Natural killer cell (primary cell): Measurements from ENCODE around the gene ISM1. TPM values are rescaled to one million over a fixed set of nuclear protein-coding genes. Genes with fewer than 3 reads are reported as not detected.

Experiments used
- ATAC-seq, 3 donors: fragments of 150-1000 bp in 2 of 3; fragments of 200-7000 bp in 1 of 3; cut with Tn5 transposase; 1 replicate in 1 of 3; 2 replicates in 2 of 3; pipeline ENCODE4 v1.10.0; 2021; ENCODE audit warnings: mild to moderate bottlenecking in 2 of 3, moderate library complexity in 2 of 3
- DNase-seq, 2 donors: peaks; one replicate each; pipeline versions ENCODE4 v3.0.0 to v3.0.0-alpha.2; 2013 to 2021; ENCODE audit warnings: mixed read lengths in 1 of 2
- H3K27ac ChIP-seq: one replicate; pipeline ENCODE4 v1.5.1; 2013; ENCODE audit warnings: mild to moderate bottlenecking, low read length
- H3K27me3 ChIP-seq: one replicate; pipeline ENCODE4 v1.6.1; 2013; ENCODE audit warnings: low read length; ENCODE audit not compliant: control insufficient read depth, insufficient read depth
- H3K36me3 ChIP-seq: one replicate; pipeline ENCODE4 v1.6.1; 2013; ENCODE audit warnings: low read length; ENCODE audit not compliant: control insufficient read depth, insufficient read depth
- H3K4me1 ChIP-seq: one replicate; pipeline ENCODE4 v1.6.1; 2013; ENCODE audit warnings: low read length; ENCODE audit not compliant: control insufficient read depth, insufficient read depth
- H3K4me3 ChIP-seq: one replicate; pipeline ENCODE4 v1.5.1; 2013; ENCODE audit warnings: low read length
- H3K9me3 ChIP-seq: one replicate; pipeline ENCODE4 v1.6.1; 2013; ENCODE audit warnings: low read length; ENCODE audit not compliant: control insufficient read depth, insufficient read depth
- H3K27ac Mint-ChIP-seq, 2 donors: one replicate each; pipeline ENCODE4 v1.8.0; 2022; ENCODE audit warnings: mild to moderate bottlenecking in 2 of 2, mixed read lengths in 2 of 2, moderate library complexity in 1 of 2
- H3K27me3 Mint-ChIP-seq, 2 donors: one replicate each; pipeline ENCODE4 v1.8.0; 2022; ENCODE audit warnings: low read depth in 2 of 2, mixed read lengths in 2 of 2
- H3K36me3 Mint-ChIP-seq: one replicate; pipeline ENCODE4 v1.8.0; 2022; ENCODE audit warnings: mixed read lengths
- H3K4me1 Mint-ChIP-seq, 2 donors: one replicate each; pipeline ENCODE4 v1.8.0; 2022; ENCODE audit warnings: mixed read lengths in 2 of 2
- H3K4me3 Mint-ChIP-seq: one replicate; pipeline ENCODE4 v1.8.0; 2022; ENCODE audit warnings: mild to moderate bottlenecking, moderate library complexity, mixed read lengths
- H3K9me3 Mint-ChIP-seq, 2 donors: one replicate each; pipeline ENCODE4 v1.8.0; 2022; ENCODE audit warnings: mixed read lengths in 2 of 2
- WGBS: methylation state at CpG from one replicate; pipeline ENCODE4 v1.1.7; 2013; ENCODE audit warnings: missing lambda C conversion rate; ENCODE audit not compliant: insufficient coverage; 5-methylcytosine and 5-hydroxymethylcytosine counted together
- intact Hi-C: fragments of 100-400 bp; cut with micrococcal nuclease; formaldehyde crosslinking; loops from one replicate; pipeline ENCODE4 v1.14.2; 2022
- total RNA-seq, 4 donors: library from RNA; stranded (reverse); fragments of 120-200 nt in 1 of 4; gene quantifications; one replicate each; pipeline versions ENCODE4 v1.2.3 to v1.2.4, GENCODE V29; 2013 to 2022
- TF ChIP-seq, protein P1 (sequence below): fragments of 200-600 bp; IDR thresholded peaks from one replicate; pipeline ENCODE4 v1.8.0; 2022; ENCODE audit warnings: antibody characterized with exemption

The ISM1 gene
- total RNA-seq, 3 donors from 2014 or later (not counting 1 experiment from before 2014, with no cell fraction given): 0.13 TPM; not detected in 2

DNA sequence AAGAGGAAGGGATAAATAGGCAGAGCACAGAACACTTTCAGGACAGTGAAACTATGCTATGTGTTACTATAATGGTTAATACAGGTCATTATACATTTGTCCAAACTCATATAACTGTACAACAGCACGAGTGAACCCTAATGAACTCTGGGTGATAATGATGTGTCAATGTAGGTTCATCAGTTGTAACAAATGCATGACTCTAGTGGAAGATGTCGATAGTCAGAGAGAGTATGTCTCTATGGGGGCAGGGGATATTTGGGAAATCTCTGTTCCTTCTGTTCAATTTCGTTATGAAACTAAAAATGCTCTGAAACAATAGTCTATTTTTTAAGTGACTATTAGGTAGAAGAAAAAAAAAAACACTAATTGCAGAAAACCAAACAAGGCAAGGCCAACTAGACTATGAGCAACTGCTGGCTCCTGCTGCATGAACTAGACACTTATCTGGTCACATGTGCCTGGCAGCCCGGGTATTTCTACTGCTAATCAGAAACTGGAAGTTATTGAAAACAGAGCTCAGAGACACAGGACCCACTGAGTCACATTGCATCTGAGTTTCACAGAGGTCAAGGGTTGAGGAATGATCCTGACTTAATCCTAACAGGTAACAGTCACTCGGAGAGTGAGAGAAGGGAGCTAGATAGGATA lies 97.9 kb downstream of the ISM1 start:
- DNase-seq: no peak
- H3K4me1 Mint-ChIP-seq: no peaks in the 10 kb centered on the region
- H3K27me3 Mint-ChIP-seq: peaks cover 12 to 30% of the 10 kb centered on the region in 2 donors
- Histone ChIP-seq H3K27me3 (no peaks in the 10 kb centered on the region), H3K36me3 (no peaks in the 10 kb centered on the region), H3K9me3 (no peaks in the 10 kb centered on the region), H3K4me1 (no peaks in the 10 kb centered on the region), H3K27ac (no peak overlapping the region), H3K4me3 (no peak overlapping the region)
- intact Hi-C loops: no loop called here
- H3K36me3 Mint-ChIP-seq: peaks cover 13% of the 10 kb centered on the region
- H3K9me3 Mint-ChIP-seq: peaks cover 2 to 4% of the 10 kb centered on the region in 2 donors
- no peak for ATAC-seq
- H3K27ac Mint-ChIP-seq: no peak overlapping the region
- WGBS: 78% methylated on average over 4 of the region's 5 CpGs
- TF ChIP-seq, protein P1, sequence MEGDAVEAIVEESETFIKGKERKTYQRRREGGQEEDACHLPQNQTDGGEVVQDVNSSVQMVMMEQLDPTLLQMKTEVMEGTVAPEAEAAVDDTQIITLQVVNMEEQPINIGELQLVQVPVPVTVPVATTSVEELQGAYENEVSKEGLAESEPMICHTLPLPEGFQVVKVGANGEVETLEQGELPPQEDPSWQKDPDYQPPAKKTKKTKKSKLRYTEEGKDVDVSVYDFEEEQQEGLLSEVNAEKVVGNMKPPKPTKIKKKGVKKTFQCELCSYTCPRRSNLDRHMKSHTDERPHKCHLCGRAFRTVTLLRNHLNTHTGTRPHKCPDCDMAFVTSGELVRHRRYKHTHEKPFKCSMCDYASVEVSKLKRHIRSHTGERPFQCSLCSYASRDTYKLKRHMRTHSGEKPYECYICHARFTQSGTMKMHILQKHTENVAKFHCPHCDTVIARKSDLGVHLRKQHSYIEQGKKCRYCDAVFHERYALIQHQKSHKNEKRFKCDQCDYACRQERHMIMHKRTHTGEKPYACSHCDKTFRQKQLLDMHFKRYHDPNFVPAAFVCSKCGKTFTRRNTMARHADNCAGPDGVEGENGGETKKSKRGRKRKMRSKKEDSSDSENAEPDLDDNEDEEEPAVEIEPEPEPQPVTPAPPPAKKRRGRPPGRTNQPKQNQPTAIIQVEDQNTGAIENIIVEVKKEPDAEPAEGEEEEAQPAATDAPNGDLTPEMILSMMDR: no peak
- no peak overlapping the region for H3K4me3 Mint-ChIP-seq

DNA sequence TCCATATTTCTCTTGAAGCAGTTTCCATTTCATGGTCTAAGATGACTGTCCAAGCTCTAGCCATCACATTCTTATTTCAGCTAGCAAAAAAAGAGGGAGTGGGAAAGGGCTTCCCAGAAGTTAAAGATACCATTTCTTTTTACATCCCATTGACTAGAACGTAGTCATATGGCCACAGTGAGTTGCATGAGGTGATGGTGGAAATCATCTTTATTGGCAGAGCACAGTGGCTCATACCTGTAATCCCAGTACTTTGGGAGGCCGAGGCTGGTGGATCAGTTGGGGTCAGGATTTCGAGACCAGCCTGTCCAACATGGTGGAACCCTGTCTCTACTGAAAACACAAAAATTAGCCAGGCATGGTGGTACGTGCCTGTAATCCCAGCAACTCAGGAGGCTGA lies 99.6 kb downstream of the ISM1 start:
- TF ChIP-seq, protein P1: no peak
- Histone ChIP-seq H3K4me3 (no peak overlapping the region), H3K27ac (no peak overlapping the region), H3K36me3 (no peaks in the 10 kb centered on the region), H3K4me1 (no peaks in the 10 kb centered on the region), H3K27me3 (no peaks in the 10 kb centered on the region), H3K9me3 (no peaks in the 10 kb centered on the region)
- Mint-ChIP-seq H3K4me3 (no peak overlapping the region), H3K27ac (no peak overlapping the region), H3K4me1 (no peaks in the 10 kb centered on the region), H3K36me3 (peaks cover 13% of the 10 kb centered on the region), H3K27me3 (peaks cover 12 to 36% of the 10 kb centered on the region in 2 donors), H3K9me3 (peaks cover 0 to 2% of the 10 kb centered on the region in 2 donors)
- WGBS: 82% methylated on average over 3 of the region's 4 CpGs
- DNase-seq (no peak), ATAC-seq (no peak)
- intact Hi-C loops: no loop called here

DNA sequence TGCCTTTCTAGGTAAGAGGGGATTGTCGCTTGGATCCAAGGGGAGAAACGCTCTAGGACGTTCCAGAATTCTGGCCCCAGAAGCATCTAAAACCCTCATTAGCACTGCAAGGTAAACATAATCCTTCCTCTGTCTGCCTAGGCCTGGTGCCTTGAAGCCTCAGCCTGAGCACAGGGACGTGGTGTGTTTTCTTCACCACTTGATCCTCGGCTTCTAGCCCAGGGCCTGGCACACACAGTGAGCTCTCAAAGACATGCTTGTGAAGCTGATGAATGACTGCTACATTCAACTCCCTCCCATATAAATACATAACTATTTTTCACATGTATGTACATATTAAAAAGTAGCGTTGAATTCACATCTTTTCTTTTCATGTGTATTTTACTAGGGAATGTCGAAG lies 100.3 kb downstream of the ISM1 start:
- Histone ChIP-seq H3K36me3 (no peaks in the 10 kb centered on the region), H3K27me3 (no peaks in the 10 kb centered on the region), H3K27ac (no peak overlapping the region), H3K9me3 (no peaks in the 10 kb centered on the region), H3K4me3 (no peak overlapping the region), H3K4me1 (no peaks in the 10 kb centered on the region)
- TF ChIP-seq, protein P1: no peak
- Mint-ChIP-seq H3K27ac (no peak overlapping the region), H3K4me3 (no peak overlapping the region), H3K36me3 (peaks cover 13% of the 10 kb centered on the region), H3K4me1 (no peaks in the 10 kb centered on the region), H3K27me3 (peaks cover 12 to 37% of the 10 kb centered on the region in 2 donors), H3K9me3 (peaks cover 0 to 2% of the 10 kb centered on the region in 2 donors)
- DNase-seq (no peak), ATAC-seq (no peak)
- intact Hi-C loops: no loop called here
- 95% methylated on average over 6 of the region's 7 CpGs for WGBS

DNA sequence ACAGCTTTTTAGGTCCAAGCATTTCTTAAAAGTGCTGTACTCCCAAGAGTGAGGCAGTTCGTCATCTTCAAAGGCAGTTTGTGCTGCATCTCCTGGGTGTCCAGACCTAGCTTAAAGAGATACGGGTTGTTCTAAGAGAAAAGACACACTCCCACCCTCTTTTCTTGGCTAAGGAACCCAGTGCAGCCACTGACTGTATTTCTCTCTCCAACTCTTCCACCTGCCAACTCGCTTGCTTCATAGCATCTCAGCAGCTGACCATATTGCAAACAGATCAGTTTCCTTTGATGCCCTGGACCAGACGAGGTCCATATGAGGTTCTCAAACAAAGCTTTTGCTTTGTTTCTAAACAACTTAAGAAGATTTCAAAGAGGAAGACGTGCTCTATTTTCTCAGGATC lies 101.1 kb downstream of the ISM1 start:
- Mint-ChIP-seq H3K9me3 (peaks cover 0 to 2% of the 10 kb centered on the region in 2 donors), H3K27me3 (peaks cover 18 to 38% of the 10 kb centered on the region in 2 donors), H3K36me3 (peaks cover 6% of the 10 kb centered on the region), H3K4me3 (no peak overlapping the region), H3K4me1 (no peaks in the 10 kb centered on the region), H3K27ac (no peak overlapping the region)
- Histone ChIP-seq H3K36me3 (no peaks in the 10 kb centered on the region), H3K4me1 (no peaks in the 10 kb centered on the region), H3K4me3 (no peak overlapping the region), H3K27me3 (no peaks in the 10 kb centered on the region), H3K9me3 (no peaks in the 10 kb centered on the region), H3K27ac (no peak overlapping the region)
- no peak for ATAC-seq
- intact Hi-C loops: no loop called here
- TF ChIP-seq, protein P1: no peak
- WGBS: 67% methylated on average over 5 of the region's 5 CpGs
- DNase-seq: no peak
